ENCODE results near the gene SH2B3.
"Not testable (repeated sequence)": the region's sequence is repeated elsewhere in the genome, so short reads cannot be mapped to it uniquely, and the experiment has no call there.

Gene SH2B3

DNA sequence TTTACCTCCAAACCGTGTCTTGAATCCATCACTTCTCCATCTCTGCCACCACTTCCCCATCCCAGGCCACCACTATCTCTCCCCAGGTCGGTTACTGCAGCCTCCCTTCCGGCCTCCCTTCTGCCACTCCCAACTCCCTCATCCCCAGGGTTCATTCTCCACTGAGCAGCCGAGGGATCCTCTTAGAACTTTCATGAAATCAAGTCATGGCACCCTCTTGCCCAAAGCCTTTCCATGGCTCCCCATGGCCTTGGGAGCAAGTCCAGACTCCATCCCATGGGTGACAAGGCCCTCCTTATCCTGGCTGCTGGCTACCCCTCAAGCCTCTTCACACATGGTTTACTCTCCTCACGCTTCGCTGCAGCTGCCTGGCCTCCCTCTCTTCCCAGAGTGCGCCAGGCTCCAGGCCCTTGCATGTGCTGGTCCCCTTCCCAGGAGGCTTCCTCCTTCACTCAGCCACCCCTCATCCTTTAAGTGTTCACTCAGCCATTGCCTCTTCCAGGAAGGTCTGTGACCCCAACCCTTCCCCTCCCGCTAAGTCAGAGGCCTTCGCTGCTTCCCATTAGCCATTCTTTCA lies 17.9 kb upstream of the SH2B3 start:
- no peak for DNase-seq (ENCODE audit: low read depth in 2 of 2)

DNA sequence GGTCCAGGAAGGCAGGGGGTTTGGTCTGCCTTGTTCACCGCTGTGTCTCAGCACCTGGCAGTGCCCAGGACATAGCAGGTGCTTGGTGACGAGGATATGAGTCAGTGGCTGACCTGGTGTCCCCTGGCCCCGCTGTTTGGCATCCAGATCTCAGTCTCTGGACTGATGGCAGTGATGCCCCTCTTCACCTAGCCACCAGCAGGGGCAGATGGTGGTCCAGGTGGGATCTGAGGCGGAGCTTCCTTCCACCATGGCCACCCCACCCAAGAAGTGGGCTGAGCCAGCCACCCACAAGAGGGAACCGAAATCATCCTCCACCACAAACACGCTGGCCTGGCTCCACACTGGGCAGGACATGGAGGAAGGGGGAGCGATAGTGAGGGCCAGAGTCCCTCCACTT lies 16.1 kb upstream of the SH2B3 start:
- no peak for DNase-seq (ENCODE audit: low read depth in 2 of 2)

DNA sequence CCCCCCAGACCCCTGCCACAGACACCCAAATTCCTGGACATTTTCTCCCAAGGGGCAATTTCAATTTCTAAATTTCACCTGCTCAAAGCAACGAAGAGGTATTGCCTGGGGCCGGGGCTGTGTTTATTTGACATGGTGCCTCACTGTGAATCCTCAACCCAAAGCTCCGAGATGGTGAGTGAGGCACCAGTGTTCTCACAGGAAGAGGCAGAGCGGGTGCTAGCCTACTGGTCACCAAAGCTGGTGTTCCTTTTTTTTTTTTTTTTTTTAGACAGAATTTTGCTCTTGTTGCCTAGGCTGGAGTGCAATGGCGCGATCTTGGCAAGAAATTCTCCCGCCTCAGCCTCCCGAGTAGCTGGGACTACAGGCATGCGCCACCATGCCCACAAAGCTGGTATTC lies 14.8 kb upstream of the SH2B3 start:
- no peak for DNase-seq (ENCODE audit: low read depth in 2 of 2)

DNA sequence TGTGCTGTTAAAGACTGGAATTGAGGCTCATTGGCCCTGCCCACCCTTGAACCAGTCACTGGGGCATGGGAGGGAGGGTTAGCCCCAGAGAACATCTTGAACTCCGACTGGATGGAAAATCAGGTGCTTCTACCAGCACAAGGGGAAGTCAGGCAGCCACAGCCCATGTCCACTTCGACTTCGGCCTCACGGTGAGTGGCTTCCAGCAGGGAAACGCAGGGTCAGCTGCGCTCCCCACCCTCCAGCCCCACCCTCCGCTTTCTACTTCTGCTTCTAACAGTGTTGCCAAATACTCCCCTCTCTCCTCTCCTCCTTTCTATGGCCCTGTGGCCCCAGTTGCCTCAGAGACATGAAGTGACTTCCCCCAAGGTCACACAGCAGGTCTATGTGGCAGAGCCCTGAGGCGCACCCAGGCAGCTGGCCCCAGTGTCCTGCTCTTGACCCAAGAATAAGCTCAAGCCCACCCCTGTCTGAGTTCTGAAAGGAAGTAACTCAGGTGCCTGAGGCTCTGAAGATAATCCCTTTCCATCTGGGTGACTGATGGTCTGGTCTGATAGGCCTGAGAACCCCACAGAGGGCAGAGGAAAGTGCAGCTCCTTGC lies 11.9 kb upstream of the SH2B3 start:
- DNase-seq (ENCODE audit: low read depth in 2 of 2): no peak

DNA sequence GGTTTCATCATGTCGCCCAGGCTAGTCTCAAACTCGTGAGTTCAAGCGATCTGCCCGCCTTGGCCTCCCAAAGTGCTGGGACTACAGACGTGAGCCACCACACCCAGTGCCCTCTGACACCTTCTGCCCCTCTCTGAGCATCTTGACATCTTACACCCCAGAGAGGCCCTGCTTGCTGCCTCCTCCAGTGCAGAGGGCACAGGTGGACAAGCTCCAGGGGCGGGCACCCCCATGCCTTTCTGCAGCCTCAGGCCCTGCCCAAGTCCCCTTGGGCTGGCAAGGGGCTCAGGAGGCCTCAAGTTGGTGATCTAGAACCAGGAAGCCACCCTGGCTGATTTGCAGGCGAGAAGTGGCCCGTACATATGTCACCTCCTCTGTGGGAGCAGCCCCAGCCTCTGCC lies 11.2 kb upstream of the SH2B3 start:
- DNase-seq (ENCODE audit: low read depth in 2 of 2): no peak

DNA sequence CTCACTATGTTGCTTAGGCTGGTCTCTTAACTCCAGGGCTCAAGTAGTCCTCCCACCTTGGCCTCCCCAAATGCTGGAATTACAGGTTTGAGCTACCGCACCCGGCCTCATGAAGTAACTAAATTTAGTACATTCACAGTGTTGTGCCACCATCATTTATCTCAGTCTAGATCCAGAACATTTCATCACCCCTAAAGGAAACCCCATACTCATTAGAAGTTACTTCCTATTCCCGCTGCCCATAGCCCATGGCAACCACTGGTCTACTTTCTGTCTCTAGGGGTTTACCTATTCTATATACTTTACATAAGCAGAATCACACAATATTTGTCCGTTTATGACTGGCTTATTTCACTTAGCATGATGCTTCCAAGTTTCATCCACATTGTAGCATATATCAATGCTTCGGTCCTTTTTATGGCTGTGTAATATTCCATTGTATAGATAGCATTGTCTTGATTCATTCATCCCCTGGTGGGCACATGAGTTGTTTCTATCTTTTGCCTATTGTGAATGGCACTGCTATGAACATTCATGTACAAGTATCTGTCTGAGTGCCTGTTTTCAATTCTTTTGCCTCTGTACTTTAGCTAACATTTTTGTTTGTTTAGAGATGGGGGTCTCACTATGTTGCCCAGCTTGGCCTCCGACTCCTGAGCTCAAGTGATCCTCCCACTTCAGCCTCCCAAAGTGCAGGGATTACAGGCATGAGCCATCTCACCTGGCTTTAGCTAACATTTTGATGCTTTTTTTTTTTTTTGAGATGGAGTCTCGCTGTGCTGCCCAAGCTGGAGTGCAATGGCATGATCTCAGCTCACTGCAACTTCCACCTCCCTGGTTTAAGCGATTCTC lies 10.2 kb upstream of the SH2B3 start:
- DNase-seq (ENCODE audit: low read depth in 2 of 2): no peak

DNA sequence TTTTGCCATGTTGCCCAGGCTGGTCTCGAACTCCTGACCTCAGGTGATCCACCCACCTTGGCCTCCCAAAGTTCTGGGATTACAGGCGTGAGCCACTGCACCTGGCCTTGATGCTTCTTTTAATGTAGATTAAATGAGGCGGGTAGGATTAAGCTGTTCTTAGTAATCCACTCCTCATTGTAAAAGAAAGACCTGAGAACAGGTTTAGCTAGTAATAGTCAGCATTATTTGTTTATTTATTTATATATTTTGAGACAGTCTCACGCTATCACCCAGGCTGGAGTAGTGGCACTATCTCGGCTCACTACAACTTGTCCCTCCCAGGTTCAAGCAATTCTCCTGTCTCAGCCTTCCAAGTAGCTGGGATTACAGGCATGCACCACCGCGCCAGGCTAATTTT lies 9.5 kb upstream of the SH2B3 start:
- DNase-seq (ENCODE audit: low read depth in 2 of 2): not testable (repeated sequence)

DNA sequence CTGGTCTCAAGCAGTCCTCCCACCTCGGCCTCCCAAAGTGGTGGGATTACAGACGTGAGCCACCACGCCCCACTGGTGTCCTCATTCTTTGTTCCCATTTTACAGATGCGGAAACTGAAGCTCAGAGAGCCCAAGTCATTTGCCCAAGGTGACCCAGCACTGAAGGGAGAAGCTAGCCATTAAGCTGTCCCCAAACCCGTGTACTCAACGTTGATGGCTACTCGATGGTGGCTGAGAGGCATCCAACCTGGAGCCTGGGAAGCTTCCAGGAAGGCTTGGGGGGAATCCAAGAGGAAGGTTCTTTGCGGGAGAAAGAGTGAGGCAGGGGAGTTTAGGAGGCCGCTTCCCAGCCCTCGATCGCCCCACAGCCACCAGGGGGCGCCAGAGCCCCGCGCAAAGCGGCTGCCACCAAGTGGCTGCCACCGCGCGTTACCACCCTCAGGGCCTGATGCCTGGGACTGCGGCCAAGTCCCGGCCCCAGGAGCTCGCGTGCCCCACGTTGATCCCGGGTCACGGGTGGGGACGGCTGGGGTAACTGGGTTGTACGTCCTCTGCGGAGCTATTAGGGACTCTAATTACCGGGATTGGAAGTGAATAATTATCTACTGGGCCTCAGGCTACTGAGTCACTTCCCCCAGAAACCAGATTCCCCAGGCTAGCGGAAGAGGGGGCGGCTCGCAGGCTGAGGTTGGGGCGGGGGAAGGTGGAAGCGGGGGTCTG lies 8.8 kb upstream of the SH2B3 start:
- DNase-seq (ENCODE audit: low read depth in 2 of 2): peak; percentile 70 to 81

DNA sequence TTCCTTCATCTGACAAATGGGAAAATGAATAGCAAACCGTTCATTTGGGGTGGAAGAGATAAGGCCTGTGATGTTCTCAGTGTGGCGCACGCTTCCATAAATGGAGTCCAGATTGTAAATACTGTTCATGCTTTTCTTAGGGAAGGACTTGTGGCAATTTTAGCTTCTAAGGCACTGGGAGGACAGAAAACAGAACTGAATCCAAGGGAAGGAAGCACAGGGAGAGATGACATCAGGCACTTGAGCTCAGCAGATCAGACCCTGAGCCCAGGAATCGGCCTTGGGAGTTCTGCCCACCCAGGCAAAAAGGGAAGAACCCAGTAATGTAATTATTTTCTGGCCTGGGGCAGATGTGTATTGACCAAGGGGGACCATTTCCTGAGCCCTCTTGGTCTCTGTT lies 7.2 kb upstream of the SH2B3 start:
- DNase-seq (ENCODE audit: low read depth in 2 of 2): no peak

DNA sequence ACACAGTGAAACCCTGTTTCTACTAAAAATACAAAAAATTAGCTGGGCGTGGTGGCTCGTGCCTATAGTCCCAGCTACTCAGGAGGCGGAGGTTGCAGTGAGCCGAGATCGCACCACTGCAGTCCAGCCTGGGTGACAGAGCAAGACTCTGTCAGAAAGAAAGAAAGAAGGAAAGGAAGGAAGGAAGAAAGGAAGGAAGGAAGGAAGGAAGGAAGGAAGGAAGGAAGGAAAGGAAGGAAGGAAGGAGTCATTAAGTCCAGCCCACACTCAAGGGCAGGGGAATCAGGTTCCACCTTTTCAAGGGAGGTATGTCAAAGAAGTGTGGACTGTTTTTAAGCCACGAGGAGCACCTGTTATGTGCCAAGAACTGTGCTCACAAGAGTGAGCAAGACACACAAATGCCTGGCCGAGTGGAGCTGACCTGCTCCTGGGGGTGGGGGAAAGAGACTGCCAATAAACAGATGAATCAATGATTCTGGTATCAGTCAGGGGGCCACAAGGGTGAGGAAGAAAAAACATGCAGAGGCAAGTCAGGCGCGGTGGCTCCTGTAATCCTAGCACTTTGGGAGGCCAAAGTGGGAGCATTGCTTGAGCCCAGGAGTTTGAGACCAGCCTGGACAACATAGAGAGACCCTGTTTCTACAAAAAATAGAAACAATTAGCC lies 5.8 kb upstream of the SH2B3 start:
- DNase-seq (ENCODE audit: low read depth in 2 of 2): not testable (repeated sequence)

DNA sequence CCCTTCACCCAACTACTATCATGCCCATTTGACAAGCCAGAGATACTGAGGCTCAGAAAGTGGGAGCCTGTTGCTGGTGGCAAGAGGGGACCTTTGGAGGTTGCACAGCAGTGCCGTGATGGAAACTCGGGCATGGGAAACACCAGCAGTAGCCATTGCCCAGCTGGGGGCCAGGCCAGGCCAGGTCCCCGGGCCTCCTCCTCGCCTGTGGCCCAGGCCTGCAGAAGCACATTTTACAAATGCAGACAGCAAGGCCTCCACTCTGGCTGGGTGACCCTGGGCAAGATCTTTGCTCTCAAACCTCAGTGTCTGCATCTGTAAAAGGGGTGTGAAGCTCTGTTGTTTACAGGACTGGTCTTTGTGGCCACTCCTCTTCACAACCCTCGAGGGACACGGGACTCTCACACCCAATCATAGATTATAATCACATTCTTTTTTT lies 4.5 kb upstream of the SH2B3 start:
- DNase-seq (ENCODE audit: low read depth in 2 of 2): no peak

DNA sequence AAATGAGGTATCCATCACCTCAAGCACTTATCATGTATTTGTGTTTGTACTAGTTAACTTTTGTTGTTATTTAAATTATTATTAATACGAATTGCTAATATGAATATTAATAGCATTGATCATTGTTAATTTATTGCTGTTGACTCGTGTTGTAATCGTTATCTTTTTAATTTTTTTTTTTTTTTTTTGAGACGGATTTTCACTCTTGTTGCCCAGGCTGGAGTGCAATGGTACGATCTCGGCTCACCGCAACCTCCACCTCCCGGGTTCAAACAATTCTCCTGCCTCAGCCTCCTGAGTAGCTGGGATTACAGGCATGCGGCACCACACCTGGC lies 3.3 kb upstream of the SH2B3 start:
- not testable (repeated sequence) for DNase-seq (ENCODE audit: low read depth in 2 of 2)

DNA sequence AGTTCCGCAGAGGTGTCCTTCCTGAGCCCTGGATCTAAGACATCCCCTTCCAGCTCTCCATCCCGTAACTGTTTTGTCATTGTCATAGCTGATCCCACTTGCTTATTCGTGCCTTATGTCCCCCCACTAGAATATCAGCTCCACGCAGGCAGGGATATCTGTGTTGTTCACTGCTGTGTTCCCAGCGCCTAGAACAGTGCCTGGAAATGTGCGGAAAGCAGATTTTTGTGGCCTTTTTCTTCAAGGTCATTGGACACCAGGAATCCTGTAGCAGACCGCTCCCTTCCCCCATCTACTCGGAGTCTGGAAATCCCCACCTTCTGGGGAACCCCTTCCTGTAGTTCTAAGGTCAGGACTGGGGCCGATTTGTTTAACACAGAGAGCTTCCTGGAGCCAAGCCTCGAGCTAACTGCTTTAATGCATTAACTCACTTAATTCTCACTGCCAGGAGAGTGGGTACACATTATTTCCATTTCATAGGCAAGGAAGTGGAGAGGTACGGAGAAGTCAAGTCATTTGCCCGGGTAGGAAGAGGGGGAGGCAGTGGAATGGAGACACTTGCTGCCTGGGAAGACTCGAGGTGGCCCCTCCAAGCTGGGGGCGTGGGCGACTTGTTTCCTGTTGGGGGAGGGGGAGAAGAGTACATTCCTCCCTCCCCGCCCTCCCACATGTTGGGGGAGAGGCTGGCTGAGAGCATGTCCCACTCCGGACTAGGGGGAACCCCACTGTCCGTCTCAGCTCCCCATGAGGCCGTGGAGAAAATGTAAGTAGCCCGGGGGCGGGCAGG lies 1.2 kb upstream of the SH2B3 start:
- DNase-seq (ENCODE audit: low read depth in 2 of 2): peak; percentile 67 to 86

DNA sequence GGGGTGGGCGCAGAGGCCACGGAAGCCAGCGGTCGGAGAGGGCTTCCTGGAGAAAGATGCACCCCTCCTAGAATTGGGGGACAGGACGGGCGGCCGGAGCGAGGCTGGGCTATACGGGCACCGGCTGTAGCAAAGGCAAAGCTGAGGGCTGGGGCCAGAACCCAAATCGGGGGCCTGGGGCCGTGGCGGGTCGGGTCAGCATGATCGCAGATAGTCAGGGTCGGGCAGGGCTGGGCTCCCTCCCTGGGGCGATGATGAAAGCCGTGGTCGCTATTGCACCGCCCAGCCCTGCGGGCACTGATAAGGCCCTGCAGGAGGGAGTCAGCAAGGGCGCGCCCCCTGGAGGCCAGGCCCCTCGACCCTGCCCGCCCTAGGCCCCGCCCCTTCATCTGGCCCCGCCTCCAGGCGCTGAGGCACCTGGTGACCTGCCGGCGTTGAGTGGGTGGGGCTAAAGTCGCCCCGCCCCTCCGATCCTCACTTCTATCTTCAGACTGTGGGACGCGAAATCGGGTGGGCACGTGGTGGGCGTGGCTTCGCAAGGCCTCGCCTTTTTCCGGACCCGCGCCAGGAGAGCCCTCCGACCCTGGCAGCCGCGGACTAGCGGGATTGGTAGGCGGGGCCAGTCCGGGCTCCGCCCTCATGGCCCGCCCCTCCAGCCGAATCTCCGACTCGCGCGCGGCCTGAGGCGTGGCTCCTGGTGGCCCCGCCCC lies 419 bp upstream of the SH2B3 start:
- peak; percentile 99 for DNase-seq (ENCODE audit: low read depth in 2 of 2)

DNA sequence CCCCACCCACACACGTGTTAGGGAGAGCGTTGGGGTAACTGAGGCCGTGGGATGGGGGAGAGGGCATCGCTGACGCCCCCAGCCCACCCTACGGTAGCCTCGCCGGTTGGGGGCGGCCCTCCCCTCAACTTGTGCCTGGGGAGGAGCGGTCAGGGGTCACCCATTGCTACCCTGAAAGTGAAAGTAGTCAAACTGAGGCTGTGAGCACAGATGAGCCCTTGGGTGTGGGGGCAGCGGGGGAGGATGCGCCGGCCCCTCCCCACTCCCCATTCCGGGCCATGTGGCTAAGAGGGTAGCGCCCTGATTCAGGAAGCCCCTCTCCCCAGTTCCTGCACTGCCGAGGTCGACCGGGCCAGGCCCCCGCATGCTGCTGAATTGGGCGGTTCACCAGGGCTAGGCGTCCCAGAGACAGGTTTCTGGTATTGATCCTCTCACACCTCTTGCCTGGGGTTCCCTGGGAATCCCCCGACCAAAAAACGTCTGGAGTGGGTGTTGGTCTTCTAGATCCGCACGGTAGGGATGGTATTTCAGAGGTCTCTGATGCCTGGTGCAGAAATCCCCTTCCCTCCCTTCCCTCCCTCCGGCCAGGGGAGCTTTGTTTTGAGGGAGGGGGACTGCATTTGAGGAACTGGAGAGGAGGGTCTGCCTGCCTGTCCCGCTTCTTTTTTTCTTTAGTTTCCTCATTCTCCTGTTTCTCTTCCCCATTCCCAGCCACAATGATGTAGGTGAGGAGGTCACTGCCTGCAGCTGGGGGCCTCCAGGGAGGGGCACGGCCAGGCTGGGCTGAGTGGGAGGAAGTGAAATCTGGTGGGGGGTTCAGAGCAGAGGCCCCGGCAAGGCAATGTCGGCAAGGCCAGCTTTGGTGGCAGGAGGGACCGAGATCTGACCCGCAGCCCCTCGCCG lies 1.0 kb downstream of the SH2B3 start:
- peak; percentile 39 to 43 for DNase-seq (ENCODE audit: low read depth in 2 of 2)

DNA sequence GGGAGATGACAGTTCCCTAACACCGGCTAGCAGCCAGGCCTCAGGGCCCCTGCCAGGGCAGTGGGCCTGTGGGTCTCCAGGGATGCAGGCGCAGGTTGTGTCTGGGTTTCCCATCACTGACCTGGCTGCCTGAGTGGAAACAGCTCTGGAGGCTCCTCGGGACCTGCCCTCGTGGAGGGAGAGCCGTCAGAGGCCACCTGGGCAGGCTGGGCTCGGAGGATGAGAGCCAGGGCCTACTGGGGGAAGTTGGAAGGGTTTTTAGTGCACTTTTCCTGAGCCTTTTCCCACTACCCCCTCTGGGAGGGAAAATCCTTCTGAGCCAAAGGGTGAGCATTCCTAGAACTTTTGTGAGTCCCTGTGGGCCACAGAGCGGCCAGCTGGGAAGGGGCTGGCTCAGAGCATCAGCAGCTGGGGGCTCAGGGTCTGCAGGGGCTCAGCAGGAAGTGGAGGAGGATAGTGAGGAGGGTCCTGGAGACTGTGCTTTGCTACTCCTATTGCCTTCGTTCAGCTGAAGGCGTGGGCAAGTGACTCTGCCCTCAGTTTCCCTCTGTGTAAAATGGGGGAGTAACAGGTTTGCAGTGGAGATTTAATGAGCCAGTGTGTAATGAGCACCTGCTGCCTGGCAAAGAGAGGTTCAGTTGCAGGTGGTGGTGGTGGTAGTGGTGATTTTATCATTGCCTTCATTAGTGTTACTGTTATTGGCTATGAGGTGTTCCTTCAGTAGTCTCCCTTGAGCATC lies 1.8 kb downstream of the SH2B3 start:
- no peak for DNase-seq (ENCODE audit: low read depth in 2 of 2)

DNA sequence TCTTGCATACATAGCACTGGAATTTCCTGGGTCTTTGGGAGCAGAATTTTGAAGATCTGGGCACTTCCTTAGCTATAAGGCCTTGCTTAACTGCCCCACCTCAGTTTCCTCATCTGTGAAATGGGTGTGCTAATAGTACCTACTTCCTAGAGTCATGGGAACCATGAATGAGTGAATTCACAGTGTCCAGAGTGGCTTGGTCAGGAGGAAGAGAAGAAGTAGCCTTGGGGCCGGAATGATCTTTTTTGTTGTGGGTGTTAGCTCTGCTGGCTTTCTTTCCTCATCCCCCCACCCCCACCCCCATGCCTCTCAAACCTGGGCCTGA lies 2.4 kb downstream of the SH2B3 start:
- DNase-seq (ENCODE audit: low read depth in 2 of 2): no peak

DNA sequence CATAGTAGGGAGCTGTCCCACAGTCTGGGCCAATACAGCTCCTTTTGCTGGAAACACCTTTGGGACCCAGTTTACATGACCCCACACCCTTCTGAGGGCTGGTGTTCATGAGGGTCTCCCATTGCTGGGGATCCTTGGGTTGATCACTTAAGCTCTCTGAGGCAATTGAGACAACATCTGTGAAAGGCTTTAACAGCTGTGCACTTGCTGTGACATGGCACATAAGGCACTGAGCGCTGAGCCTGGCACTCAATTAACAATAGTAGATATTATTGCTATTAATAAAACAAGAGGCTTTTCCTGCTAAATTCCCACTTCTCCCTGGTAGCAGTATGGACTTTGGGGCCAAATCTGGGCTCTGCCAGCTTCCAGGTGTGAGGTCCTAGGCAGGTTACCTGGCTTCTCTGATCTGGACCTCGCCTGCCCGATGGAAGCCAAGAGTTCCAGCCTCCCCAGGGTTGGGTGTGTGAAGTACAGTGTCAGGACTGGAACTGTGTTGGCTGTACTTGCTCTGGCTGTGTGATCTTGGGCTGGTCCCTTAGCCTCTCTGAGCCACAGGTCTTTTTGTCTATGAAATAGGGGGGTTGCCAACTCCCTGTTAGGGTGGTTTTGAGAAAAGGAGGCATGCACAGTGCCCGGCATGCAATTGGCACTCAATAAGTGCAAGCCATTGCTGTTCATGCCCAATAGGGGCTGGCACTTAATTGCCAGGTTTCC lies 3.1 kb downstream of the SH2B3 start:
- no peak for DNase-seq (ENCODE audit: low read depth in 2 of 2)

Data from activated CD8-positive, alpha-beta memory T cell treated with anti-CD3 and anti-CD28 coated beads for 4 hours (primary cell).